Measurements from ENCODE around the gene PODXL2. TPM values are rescaled to one million over a fixed set of nuclear protein-coding genes. Genes with fewer than 3 reads are reported as not detected.

Gene PODXL2, protein sequence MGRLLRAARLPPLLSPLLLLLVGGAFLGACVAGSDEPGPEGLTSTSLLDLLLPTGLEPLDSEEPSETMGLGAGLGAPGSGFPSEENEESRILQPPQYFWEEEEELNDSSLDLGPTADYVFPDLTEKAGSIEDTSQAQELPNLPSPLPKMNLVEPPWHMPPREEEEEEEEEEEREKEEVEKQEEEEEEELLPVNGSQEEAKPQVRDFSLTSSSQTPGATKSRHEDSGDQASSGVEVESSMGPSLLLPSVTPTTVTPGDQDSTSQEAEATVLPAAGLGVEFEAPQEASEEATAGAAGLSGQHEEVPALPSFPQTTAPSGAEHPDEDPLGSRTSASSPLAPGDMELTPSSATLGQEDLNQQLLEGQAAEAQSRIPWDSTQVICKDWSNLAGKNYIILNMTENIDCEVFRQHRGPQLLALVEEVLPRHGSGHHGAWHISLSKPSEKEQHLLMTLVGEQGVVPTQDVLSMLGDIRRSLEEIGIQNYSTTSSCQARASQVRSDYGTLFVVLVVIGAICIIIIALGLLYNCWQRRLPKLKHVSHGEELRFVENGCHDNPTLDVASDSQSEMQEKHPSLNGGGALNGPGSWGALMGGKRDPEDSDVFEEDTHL
- 4.1 TPM for polyA plus RNA-seq (2013, experiment 1 of 2; ENCODE audit: insufficient read length)
- 4.6 TPM for polyA plus RNA-seq (2013, experiment 2 of 2; ENCODE audit: insufficient read length)

DNA sequence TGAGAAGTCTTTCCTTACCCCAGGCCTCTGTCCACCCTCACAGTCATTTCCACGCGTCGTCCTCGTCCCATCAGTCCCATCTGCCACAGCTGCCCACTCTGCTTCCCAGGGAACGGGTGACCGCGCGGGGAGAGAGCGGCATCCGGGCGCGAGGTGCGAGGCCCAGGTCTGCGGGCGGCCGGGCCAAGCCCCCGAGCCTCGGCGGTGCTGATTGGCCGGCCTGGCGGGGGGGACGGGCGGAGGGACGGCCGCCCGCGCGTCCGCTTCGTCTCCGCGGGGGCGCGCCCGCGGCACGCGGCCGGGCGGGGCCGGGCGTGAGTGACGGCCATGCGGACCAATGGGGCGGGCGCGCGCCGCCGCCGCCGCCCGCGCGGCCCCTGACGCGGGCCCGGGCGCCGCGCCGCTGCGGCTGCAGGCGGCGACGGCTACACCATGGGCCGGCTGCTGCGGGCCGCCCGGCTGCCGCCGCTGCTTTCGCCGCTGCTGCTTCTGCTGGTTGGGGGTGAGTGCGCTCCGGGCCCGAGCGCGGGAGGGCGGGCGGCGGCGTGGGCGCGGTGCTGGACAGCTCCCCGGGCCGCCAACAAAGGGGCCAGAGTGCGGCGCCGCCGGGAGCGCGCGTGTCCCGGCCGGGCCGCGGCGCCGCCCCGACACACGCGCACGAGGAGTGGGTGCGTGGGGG lies at the start of gene PODXL2:
TSS of gene PODXL2 (plus strand) at position 398 of the 679 bp plus-strand sequence. CDS start at position 433, 35 bp downstream.
- peak; percentile 60 for DNase-seq

DNA sequence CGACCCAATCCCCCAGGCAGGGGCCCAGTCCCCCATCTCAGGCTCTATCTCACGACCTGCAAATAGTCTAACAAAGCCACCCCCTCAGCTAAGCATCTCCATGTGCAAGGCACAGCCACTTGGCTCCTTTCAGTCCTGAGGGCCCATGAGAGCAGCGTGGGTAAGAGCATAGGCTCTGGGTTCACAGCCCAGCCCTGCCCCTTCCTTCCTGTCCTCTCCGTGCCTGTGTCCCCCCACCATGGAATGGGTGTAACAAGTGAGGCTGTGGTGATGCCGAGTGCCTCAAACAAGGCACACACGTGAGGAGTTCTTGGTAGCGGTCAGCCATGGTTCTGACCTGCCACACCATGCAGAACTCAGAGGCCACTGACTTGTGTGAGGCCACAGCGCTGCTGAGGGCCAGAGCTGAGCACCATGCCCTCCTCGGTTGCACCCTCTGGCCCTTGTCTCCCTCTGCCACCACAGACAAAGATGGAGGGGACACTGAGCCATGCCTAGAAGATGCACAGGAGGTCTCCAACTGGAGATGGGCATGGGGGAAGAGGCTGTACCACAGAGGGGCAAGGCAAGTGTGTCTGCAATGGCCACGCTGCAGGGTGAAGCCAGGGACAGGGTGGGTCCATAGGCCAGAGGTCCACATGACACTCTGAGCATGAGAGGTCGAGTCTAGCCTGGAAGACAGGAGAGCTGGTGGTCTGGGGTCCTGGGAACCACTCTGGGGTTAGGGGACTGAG lies 48.5 kb upstream of the PODXL2 start:
- DNase-seq, result no peak

DNA sequence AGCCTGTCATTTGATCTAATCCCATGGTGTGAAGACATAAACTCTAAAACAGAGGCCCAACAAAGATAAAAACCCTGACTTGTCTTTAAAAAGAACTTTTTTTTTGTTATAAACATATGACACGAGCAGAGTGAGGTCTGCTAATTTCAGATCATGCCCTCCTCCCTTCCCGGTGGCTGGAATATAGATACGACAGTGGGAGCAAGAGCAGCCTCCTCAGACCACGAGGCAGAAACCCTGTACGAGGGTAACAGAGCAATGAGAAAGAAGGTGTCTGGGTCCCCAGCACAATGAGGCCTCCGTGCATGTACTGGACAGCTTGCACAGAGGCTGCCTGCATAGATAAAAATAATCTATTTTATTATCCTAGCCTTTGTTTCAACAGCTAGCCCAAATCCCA lies 44.3 kb upstream of the PODXL2 start:
- DNase-seq, result no peak

DNA sequence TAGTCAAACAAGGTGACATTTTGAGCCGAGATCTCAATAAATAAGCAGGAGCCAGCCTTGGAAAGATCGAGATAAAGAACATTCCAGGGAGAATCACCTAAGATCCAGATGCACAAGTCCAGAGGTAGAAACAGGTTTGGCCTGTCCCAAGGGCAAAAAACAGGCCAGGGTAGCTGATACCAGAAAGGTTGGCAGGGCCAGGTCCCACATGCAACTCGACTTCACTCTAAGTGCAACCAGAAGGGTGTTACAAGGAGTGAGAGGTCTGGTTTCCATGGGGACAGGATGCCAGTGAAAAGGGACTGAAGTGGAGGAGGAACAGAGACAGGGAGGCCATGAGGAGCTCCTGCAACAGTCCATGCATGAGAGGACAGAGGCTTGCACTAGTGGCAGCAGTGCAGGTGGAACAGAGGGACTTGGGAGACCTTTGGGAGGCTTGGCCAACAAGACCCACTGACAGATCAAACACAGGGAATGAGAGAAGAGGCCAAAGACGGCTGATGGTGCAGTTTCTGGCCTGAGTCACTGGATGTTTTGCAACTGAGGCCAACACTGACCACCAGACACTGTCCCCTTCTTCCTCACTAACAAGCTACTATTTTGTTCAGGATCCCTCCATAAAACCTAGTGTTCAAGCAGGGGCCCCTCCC lies 43.7 kb upstream of the PODXL2 start:
- DNase-seq, result no peak

DNA sequence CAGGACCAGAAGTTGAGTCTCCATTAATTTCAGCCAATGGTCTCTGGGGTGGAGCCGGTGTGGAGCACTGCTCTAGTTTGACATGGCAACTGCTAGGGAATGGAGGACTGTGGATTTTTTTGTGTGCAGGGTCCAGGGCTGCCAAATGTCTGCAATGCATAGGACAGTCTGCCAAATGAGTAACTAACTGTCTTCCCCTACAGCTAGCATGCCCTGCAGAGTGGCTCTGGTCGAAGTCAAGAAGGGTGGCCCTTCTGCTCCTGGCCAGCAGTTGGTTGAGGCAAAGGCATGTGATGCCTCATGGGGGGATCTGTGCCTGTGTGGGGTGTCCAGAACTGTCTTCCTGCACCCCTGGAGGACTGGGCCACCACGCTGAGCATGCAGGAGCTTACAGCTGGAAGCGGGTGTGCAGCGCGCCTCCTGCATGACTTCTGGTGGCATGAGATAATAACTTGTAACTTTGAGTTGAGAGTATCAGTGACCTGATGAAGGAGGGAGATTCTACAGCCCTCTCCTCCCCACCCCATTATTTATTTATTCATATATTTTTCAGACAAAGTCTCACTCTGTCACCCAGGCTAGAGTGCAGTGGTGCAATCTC lies 43.1 kb upstream of the PODXL2 start:
- no peak for DNase-seq

DNA sequence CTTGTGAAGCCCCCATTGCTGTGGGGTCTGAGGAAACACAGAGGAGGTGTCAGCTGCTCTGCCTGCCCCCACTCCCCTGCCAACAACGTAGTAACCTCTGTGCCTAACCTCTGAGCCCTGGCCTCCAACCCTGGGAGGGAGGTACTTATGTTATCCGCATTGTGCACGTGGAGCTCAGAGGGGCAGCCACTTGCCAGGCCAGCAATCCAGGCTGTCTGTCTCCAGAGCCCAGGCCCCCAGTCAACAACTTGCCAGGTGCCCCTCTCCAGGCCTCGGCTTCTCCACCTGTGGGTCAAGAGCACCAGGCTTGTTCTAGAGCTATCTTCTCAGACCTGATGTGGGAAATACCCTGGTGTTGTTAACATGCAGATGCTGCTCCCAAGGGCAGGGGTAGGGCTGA lies 41.1 kb upstream of the PODXL2 start:
- DNase-seq, result no peak

DNA sequence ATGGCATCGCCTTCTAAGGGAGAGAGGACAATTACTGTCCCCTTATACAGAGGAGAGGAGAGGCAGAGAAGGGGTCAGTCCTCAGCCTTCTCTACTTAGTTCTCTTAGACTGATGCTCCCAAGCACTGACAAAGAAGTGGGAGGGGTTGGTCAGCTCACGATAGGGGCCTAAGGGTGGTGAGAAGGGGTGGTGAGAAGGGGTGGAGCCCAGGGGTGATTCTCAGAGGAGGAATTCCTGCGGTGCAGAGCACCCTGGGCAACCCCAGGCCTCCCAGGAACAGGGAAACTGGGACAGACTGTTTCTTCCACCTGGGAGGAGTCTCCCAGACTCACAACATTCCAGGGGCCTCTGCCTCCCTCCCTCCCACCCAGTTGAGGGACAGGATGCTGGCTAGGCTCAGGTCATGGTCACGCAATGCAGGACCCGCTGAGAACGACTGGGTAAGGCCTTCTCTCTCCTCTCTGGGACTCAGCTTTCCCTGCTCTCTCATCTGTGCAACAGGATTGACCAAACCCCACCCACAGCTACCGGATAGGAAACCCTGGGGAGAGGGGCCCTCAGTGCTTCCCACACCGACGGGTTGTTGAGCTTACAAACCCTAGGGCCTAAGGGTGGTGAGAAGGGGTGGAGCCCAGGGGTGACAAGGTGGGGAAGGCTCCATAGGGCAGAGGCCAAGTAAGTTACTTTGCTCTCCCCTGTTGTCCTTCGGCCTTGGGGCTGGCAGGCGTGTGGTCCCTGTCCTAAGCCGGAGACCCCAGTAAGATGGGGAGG lies 40.0 kb upstream of the PODXL2 start:
- DNase-seq, result peak; percentile 66

DNA sequence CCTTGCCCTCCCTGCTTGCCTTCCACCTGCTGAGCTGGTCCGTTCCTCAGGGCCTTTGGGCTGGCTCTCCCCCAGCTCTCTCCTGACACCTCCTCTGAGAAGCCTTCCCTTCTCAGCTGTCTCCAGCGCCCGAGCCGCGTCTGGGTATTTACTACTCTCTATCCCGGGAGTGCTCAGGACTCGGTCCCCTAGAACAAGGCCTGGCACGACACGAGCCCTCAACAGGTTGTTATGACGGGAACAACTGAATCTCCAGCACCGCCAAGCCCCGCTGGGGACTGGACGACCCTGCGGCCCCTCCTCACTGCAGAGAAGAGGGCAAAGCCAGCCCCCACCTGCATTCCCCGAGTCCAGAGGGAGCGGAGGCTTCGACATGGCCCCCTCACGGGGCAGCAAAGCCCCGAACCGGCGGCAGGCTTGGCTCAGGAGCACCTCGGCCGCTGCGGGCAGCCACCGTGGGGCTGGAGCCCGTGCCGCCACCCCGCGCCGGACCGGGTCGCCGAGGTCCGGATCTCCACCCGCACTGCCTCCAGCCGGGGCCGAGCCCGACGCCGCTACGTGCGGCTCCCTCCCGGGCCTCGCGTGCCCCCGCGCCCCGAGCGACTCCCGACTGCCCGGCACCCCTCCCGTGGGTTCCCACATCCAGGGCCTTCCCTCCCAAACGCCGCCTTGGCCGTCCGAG lies 39.2 kb upstream of the PODXL2 start:
- DNase-seq, result no peak

DNA sequence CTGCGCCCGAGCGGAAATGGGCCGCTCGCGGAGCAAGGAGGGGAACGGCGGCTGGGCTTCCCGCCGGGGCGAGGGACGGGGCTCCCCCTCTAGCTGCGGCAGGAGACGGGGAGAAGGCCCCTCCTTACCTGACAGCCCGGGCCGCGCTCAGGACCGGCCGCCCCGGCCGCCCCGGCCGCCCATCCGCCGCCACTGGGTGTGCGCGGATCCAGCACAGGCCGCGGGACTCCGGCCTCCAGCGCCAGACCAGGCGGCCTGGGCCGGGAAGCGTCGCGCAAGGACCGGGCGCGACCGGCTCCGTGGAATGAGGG lies 38.7 kb upstream of the PODXL2 start:
- no peak for DNase-seq

DNA sequence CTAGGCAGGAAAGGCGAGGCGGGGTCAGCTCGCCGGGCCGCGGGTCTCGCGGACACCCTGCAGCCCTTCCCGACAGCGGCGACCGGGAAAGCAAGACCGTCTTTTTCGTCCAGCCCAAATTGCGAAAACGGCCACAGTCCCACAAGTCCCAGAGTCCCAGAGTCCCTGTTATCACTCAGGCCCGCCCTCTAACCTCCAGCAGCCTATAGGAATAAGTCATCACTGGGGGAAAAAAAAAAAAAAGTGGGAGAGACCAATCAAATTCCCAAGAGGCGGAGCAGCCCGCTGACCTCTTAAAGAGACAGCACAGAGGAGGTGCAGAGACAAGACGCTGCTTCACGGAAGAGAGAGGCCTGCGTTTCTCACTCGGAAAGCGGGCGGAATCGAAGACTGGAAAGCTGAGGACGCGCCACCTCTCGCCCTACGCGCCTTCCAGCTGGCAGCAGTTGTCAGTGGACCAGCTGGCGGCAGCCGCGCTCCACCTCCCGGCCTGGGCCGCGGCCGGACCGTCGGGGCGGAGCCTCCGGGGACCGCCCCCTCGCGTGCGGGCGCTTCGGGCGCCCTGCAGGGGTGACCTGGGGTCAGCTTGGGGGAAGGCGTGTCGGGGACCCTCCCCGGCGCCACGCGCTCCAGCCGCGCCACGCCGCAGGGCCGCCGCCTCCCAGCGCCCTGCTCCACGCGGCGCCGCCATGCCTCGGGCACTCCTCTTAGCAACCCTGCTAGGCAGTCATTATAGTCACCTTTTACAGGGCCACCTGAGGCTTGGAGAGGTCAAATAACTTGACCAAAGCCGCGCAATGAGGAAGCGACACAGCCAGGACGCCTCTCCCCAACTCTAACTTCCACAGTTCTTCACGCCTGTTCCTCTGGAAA lies 38.2 kb upstream of the PODXL2 start, which contains the start of gene TPRA1:
TSS of gene TPRA1 (minus strand) at position 141 of the 873 bp plus-strand sequence. CDS start 10,587 bp downstream, outside the sequence.
- DNase-seq, result peak; percentile 99

DNA sequence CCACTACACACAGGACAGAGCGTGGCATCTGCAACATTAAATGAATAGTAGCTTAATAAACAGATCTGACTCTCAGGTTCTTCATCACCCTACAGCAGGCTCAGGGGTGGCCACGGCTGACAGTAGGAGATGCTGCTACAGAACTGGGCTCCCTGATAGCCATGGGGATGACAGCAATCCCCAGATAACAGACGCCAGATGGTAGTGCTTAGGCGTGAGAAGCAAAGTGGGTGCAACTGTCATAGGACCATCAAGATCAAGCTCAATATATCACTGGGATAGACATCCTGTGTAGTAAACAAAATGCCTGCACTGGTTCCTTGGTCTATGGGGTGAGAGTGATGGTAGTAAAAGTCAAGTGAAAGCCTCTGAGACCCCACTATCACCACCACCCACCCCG lies 35.8 kb upstream of the PODXL2 start:
- no peak for DNase-seq

DNA sequence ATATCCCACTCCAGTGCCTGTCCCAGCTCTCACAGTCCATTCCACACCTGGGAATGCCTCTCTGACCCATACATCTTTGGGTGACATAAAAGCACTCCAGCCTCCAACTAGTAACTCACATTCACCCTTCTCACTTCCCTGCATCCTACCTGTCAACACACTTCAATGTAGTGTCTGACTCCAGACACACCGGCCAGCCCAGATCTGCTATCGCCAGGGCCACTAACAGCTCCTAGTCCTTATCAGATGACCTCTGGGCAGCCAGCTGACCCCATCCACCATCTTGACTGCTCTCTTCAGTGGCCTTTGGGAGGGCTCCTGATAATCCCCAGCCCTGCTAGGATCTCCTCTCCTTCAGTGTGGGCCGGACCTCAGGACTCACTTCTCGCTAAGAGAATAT lies 33.7 kb upstream of the PODXL2 start:
- no peak for DNase-seq

DNA sequence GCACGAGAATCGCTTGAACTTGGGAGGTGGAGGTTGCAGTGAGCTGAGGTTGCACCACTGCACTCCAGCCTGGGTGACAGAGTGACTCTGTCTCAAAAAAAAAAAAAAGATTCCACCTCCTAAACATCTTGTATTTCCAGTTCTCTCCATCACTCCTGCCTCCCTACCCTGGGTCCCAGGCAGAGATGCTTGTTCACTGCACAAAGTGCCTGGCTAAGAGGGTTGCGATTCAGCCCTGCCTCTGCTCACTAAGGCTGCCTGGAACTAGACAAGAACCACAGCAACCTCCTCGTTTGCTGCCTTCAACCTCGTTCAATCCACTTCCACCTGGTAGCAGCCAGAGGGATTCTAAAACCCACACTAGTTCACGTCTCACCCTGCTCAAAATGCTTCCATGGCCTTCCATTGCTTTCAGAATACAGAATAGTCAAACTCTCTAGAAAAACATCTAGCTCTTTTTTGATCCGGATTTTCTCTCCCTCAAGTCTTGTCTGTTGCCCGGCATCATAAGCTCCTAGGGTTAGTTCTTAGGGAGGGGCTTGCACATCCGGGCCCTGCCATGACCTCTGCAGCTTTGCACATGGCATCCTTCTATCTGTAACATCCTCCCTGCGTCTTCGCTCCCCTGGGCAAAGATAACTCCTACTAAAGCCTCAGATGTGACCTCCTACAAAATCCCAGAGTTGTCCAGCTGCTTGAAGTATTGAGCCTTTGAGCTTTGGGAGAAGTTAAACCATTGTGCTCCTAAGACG lies 31.8 kb upstream of the PODXL2 start:
- DNase-seq, result no peak

DNA sequence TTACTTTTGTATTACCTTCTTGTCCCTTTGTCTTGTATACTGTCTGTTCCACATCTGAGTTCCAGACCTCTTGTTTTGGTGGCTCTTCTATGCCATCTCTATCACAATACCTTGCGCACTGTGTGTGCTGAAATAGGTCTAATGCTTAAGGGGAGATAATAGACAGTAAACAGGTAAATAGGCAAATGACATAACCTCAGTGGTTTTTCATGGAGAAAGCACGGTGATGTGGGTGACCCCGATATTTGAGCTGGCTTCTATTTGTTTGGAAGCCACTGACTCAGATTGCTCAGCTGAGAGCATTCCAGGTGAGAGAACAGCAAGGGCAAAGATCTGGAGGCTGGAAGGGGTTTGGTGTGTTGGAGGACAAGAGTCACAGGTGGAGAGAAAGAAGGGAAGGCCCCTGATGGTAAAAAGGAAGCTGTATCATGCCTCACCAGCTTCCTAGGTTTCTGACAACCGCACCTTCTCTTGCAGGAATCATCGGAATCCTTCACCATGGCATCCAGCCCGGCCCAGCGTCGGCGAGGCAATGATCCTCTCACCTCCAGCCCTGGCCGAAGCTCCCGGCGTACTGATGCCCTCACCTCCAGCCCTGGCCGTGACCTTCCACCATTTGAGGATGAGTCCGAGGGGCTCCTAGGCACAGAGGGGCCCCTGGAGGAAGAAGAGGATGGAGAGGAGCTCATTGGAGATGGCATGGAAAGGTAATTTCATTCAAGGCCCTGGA lies 30.0 kb upstream of the PODXL2 start:
- no peak for DNase-seq

DNA sequence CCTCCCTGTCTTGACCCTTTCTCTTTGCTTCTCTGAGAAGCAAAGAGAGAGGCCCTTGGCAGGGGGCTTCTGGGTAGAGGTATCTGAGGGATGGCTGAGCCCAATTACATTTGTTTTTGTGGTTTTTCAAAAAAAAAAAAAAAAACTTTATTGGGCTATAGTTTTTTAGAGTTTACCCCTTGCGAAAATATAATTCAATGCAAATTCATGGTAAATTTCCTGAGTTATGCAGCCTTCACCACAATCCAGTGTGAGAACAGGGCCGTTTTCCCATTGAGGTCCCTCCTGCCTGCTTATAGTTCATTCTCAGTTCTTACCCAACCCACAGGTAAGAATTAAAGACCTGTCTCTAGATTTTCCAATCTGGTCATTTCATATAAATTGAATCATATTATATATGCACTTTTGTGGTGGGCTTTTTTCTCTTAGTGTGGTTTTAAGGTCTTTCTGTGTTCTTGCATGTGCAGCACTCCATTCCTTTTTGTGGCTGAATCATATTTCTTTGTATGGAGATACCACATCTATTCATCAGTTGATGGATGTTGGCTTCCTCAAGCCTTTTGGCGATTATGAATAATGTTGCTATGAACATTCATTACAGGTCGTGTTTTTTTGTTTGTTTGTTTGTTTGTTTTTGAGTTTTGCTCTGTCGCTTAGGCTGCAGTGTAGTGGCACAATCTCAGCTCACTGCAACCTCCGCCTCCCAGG lies 28.1 kb upstream of the PODXL2 start:
- no peak for DNase-seq

DNA sequence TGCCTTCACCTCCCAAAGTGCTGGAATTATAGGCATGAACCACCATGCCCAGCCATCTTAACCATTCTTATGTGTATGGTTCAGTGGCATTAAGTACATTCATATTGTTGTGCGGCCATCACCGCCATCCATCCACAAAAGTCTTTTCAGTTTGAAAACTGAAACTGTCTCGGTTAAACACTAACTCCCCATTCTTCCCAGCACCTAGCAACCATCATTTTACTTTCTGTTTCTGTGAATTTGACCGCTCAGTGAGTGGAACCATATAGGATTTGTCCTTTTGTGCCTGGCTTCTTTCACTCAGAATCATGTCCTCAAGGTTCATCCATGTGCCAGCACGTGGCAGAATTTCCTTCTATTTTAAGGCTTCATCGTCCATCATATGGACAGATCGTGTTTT lies 24.9 kb upstream of the PODXL2 start:
- no peak for DNase-seq

DNA sequence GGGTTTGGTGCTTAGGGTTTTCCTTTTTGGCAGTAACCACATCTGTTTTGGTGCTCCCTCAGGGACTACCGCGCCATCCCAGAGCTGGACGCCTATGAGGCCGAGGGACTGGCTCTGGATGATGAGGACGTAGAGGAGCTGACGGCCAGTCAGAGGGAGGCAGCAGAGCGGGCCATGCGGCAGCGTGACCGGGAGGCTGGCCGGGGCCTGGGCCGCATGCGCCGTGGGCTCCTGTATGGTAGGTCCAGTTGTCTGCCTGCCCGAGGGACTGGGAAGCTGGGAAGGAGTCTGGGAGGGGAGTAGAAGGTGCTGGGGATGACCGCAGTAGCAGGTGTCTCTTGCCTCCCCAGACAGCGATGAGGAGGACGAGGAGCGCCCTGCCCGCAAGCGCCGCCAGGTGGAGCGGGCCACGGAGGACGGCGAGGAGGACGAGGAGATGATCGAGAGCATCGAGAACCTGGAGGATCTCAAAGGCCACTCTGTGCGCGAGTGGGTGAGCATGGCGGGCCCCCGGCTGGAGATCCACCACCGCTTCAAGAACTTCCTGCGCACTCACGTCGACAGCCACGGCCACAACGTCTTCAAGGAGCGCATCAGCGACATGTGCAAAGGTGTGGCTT lies 24.3 kb upstream of the PODXL2 start:
- DNase-seq, result no peak

Measured in fibroblast of skin of scalp (primary cell).